Activated T-cell treated with anti-CD3 and anti-CD28 coated beads, Interleukin-2, amount 50 U/mL, for 24 hours (primary cell): ENCODE results near the gene GPR31.
A peak's percentile ranks its signal among the peaks of the same experiment; 100 is the strongest.

Experiments used
- DNase-seq: peaks from one replicate; pipeline ENCODE4 v3.0.0-alpha.2; 2020
- H3K27ac Mint-ChIP-seq: 2 replicates; pipeline ENCODE4 v1.8.0; 2020; ENCODE audit warnings: mild to moderate bottlenecking, mixed read lengths
- H3K27me3 Mint-ChIP-seq: 2 replicates; pipeline ENCODE4 v1.8.0; 2020; ENCODE audit warnings: mixed read lengths
- H3K36me3 Mint-ChIP-seq: 2 replicates; pipeline ENCODE4 v1.8.0; 2020; ENCODE audit warnings: low read depth, mixed read lengths
- H3K4me1 Mint-ChIP-seq: 2 replicates; pipeline ENCODE4 v1.8.0; 2020; ENCODE audit warnings: low read depth, mixed read lengths
- H3K4me3 Mint-ChIP-seq: 2 replicates; pipeline ENCODE4 v1.8.0; 2020; ENCODE audit warnings: mild to moderate bottlenecking, moderate library complexity, mixed read lengths
- H3K9me3 Mint-ChIP-seq: 2 replicates; pipeline ENCODE4 v1.8.0; 2020; ENCODE audit warnings: mixed read lengths

Gene GPR31

DNA sequence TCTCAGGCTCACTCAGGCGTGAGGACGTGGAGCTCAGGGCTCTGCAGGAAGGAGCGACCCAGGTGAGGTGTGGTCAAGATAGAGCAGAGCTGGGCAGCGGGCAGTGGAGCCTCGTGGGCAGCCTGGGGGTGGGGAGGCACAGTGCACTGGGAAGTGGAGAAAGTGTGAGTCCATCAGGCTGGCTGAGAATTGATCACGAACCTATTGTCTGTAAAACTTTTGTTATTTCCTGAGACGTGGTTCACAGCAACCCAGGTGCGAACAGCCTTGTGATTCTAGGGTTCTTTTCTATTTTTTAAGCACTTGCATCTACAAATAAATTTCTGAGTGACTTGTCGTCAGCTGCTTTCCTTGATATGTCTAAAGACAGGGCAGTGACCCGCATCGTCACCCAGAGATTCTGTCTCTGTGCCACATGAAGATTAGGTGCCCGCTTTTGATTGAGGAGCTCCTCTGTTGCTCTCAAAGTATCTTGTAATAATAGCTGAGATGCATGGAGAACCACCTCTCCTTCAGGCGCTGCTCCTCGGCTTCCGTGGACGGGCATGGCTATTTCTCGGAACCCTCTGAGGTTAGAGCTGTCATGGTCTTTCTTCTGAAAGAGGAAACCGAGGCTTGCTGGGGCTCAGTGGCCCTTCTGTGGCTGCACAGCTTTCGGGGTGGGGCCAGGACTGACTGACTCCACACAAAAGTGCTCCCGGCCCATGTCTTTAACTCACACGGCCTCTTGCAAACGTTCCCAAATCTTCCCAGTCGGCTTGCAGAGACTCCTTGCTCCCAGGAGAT is 35.5 kb downstream of the GPR31 start:
- Mint-ChIP-seq H3K4me3 (peak overlapping the region; percentile 26), H3K27me3 (no peaks in the 10 kb centered on the region), H3K27ac (peak overlapping the region; percentile 38), H3K4me1 (peaks cover 57% of the 10 kb centered on the region), H3K9me3 (no peaks in the 10 kb centered on the region), H3K36me3 (peaks cover 2% of the 10 kb centered on the region)
- no peak for DNase-seq

DNA sequence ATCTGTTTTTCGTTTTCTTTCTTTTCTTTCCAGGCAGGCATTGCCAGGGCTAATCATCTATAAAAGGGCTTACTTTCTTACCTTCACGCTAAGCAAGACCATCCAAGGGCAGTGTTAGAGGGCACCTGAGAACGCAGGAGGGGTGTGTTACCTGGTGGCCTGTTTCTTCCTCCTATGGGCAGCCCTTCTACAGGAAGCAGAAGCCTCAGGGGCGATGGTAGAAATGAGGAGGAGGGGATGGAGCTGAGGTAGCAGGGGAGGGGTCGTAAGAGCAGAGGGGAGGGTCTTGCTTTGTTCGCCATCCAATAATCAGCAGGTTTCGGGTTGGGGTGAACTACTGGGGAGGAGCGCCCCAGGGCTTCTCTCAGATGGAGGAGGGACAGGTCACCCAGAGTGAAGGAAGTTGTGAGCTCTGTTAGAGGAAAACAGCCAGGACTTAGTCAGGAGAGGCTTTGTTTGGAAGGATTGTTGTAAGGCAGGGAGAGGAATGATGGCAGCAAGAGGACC is 36.4 kb downstream of the GPR31 start:
- Mint-ChIP-seq H3K27ac (no peak overlapping the region), H3K4me1 (peaks cover 57% of the 10 kb centered on the region), H3K9me3 (no peaks in the 10 kb centered on the region), H3K36me3 (peaks cover 2% of the 10 kb centered on the region), H3K4me3 (no peak overlapping the region), H3K27me3 (no peaks in the 10 kb centered on the region)
- no peak for DNase-seq

DNA sequence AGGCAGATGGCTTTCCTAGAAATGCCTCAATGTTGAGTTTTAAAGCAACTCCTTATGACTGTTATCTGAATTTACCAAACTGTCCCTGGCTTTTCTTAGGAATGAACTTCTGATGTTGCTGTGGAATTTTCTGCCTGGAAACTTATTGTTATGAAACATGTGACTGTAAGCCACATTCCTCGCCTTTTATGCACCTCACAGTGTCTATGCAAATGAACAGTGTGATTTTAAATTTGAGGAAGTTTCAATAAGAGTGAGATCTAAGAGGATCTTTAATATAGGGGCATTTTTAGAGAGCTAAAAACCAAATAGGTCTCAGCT is 37.2 kb downstream of the GPR31 start:
- Mint-ChIP-seq H3K9me3 (no peaks in the 10 kb centered on the region), H3K27ac (peak overlapping the region; percentile 32), H3K36me3 (peaks cover 2% of the 10 kb centered on the region), H3K27me3 (no peaks in the 10 kb centered on the region), H3K4me3 (no peak overlapping the region), H3K4me1 (peaks cover 63% of the 10 kb centered on the region)
- no peak for DNase-seq

DNA sequence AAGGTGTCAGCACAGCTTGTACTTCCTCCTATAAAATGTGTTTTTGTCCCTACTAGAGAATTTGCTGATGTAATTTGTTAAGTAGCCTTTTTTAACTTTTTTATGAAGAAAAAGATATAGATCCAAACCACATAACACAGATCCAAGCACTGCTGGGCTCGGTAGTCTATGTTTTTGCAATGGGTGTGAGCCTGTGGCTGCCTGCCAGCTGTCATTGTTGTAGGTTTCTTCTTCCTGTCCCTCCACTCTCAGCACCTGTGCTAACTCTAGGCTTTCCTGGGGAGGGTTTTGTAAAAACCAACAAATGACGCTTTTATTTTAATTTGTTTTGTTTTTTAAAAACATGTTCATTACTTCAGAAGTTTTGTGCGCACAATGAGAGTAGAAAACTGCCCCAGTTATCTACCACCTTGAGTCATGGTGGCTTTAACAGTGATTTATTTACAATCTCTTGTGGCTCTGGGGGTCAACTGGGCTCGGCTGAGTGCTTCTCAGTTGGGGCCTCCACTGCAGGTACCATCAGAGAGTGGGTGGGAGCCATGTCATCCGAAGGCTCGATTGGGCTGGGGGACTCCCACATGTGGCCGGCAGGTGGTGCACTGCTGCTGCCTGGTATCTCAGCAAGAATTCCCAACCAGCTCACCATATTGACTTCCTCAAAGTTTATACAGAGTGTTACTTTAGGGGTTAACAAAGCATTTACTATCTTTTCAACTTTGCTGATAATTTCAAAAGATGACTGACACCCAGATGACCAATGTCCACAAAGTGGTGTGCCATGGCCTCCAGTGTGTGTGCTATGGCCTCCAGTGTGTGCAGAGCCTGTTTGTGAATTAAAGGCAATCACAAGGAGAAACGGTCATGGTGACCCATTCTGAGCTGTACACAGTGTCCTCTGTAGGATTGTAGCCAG is 37.9 kb downstream of the GPR31 start:
- Mint-ChIP-seq H3K4me3 (no peak overlapping the region), H3K4me1 (peaks cover 68% of the 10 kb centered on the region)

DNA sequence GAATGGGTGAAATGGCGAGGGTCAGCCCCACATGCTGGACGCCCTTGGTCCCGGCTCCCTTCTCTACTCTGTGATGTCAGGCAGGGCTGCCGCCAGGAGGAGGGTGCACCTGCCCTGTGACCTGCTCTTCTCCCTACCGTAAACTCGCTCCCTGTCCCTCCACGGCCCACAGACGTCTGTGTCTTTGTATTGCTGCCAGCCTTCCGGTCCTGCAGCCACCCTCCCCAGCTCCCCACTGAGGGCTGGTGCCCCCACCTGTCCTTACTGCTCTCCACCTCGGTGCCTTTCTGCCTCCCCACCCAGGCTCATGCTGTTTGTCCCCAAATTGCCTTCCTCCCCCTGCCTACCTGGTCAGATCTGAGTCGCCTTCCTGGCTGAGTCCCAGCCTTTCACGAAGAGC is 38.9 kb downstream of the GPR31 start:
- peak overlapping the region; percentile 77 for H3K27ac Mint-ChIP-seq
- DNase-seq = no peak
- no peaks in the 10 kb centered on the region for H3K9me3 Mint-ChIP-seq
- peaks cover 74% of the 10 kb centered on the region for H3K4me1 Mint-ChIP-seq
- peak overlapping the region; percentile 11 for H3K4me3 Mint-ChIP-seq
- H3K27me3 Mint-ChIP-seq = no peaks in the 10 kb centered on the region
- peaks cover 2% of the 10 kb centered on the region for H3K36me3 Mint-ChIP-seq

More for the DNA sequence above, 37.9 kb downstream of the GPR31 start:
- Mint-ChIP-seq H3K27me3 (no peaks in the 10 kb centered on the region), H3K27ac (peak overlapping the region; percentile 22), H3K36me3 (peaks cover 2% of the 10 kb centered on the region), H3K9me3 (no peaks in the 10 kb centered on the region)
- no peak for DNase-seq

DNA sequence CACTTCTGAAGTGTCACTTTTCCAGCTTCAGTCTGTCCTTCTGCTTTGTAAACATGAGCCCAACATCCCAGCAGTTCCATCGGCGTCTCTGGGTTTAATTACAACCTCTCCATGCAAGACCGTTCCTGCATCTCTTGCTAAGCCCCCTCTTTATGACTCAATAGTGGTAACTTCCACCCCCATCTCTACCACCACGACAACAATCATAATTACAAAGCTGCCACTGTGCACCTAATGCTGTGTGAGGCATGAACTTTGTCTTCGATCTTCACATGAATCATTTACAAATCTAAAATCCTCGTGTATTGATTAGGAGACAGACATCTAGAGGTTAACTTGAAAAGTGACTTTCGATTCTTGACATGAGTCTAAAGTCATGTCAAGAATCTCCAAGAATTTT is 39.8 kb downstream of the GPR31 start:
- no peak for DNase-seq
- Mint-ChIP-seq H3K27ac (no peak overlapping the region), H3K36me3 (peaks cover 2% of the 10 kb centered on the region), H3K9me3 (no peaks in the 10 kb centered on the region), H3K27me3 (no peaks in the 10 kb centered on the region), H3K4me3 (no peak overlapping the region), H3K4me1 (peaks cover 76% of the 10 kb centered on the region)

DNA sequence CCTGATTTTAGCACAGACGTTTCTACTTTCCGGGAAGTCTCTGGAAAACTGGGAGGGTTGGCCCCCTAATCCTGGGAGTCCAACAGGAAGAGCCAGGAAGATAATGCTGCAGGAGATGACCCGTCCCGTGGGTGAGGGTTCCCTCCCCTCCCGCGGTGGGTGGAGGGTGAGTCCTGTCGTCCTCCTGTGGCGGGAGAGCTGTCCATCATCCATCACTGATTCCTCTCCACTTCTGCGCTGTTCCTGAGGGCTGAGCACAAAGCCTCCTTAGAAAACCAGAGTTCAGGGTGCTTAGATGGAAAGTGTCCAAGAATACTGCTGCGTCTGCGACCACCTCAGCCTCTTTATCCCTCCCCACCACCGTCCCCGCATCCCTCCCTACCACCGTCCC is 40.9 kb downstream of the GPR31 start:
- Mint-ChIP-seq H3K4me1 (peaks cover 78% of the 10 kb centered on the region), H3K27ac (no peak overlapping the region), H3K9me3 (no peaks in the 10 kb centered on the region)

DNA sequence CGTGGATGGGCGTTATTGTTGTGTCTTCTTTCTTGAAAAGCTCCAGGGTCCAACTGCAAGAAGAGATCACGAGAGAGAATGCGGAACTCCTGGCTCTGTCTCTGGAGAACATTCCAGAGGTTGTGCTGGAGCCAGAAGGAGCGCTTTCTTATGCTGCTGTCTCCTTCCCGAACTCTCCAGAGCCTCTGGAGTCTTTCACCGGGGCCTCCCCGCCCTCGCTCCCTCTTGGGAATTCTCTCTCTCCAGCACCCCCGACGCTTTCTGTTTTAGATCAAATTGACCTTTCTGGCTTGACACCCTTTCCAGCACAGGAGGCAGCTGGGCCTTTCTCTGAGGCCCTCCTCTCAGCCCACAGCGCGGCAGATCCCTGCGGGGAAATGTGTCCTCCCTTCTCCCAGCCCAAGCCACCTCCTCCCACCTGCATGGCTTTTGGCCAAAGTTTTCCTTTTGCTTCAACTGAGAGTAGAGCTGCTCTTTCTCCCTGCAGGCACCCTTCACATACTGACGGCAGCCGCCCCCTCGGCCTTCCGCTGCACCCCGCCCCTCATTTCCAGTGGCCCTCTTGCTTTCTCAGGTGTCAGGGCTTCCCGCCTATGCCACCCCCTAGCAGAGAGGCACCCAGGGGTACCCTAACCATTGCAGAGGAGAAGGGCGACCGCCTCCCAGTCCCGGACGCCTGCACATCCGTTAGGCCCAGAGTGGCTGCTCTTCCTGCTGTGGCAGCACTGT is 41.5 kb downstream of the GPR31 start:
- H3K36me3 Mint-ChIP-seq = peaks cover 2% of the 10 kb centered on the region
- no peak overlapping the region for H3K4me3 Mint-ChIP-seq
- peaks cover 77% of the 10 kb centered on the region for H3K4me1 Mint-ChIP-seq
- DNase-seq = no peak
- peak overlapping the region; percentile 61 for H3K27ac Mint-ChIP-seq
- no peaks in the 10 kb centered on the region for H3K27me3 Mint-ChIP-seq
- no peaks in the 10 kb centered on the region for H3K9me3 Mint-ChIP-seq

More for the DNA sequence above, 40.9 kb downstream of the GPR31 start:
- DNase-seq = no peak
- H3K4me3 Mint-ChIP-seq = no peak overlapping the region
- H3K27me3 Mint-ChIP-seq = no peaks in the 10 kb centered on the region
- peaks cover 2% of the 10 kb centered on the region for H3K36me3 Mint-ChIP-seq

DNA sequence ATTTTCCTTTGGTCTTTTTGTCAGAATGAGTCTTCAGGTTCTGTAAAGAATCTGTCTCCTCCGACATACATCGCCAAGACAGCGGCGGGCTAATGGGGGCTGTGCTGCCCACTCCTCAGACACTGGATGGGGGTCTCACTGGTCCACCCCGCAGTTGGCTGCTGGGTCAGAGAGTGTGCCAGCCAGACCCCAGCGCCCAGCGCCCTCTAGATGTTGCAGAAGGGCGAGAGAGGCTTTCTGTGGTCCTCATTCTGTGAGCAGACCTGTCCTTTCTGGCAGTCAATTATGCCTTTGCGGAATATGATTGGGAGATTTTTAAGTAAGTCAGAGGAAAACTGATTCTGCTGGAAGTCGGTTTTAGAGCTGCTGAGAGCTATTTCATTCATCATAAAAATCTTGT is 42.7 kb downstream of the GPR31 start:
- peak overlapping the region; percentile 89 for H3K27ac Mint-ChIP-seq
- H3K4me3 Mint-ChIP-seq = peak overlapping the region; percentile 78
- no peak for DNase-seq
- no peaks in the 10 kb centered on the region for H3K9me3 Mint-ChIP-seq
- peaks cover 2% of the 10 kb centered on the region for H3K36me3 Mint-ChIP-seq
- peaks cover 72% of the 10 kb centered on the region for H3K4me1 Mint-ChIP-seq
- H3K27me3 Mint-ChIP-seq = no peaks in the 10 kb centered on the region

DNA sequence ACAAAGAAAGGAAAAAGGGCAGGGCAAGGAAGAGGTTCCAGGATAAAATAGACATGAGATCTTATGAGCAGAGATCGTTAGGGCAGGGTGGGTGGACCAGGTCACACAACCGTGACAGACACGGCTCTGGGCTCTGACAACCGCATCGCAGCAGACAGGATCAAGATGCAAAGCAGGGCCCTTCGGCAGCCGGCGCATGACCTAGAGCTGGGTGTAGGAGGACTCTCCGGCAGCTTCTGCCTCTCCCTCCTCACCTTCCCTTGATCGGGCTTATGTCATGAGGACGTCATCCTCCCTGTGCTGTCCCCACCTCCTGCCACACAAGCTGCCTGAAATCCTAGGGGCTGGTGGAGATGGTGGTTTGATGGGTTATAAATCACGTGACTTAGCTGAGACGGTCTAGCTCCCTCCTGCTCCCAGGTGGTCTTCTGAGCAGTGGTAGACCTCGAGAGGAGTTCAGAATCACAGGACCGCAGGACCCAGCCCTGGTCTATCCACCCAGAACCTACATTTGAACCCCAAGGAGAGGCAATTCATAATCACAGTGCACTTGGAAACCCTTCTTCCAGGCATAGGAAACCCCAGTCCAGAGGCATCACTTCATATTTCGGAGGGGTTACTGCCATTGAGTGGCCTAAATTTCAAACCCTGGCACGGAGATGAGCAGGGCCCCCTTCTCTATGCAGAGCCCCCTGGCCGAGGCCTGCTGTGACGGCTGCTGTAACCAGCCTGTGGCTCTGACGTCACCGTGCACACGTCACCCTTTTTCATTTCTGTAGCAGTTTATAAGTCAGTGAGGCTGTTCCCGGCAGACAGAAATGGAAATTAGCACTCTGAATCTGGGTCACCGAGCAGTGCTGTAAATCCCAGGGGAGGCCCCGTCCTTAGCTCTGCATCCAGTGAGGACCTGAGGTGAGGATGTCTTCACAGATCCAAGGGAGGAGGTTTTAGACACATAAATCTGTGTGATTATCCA is 43.6 kb downstream of the GPR31 start:
- Mint-ChIP-seq H3K27ac (peak overlapping the region; percentile 89), H3K9me3 (no peaks in the 10 kb centered on the region), H3K4me1 (peaks cover 65% of the 10 kb centered on the region), H3K4me3 (peak overlapping the region; percentile 78), H3K36me3 (peaks cover 2% of the 10 kb centered on the region), H3K27me3 (no peaks in the 10 kb centered on the region)
- peak; percentile 65 for DNase-seq

DNA sequence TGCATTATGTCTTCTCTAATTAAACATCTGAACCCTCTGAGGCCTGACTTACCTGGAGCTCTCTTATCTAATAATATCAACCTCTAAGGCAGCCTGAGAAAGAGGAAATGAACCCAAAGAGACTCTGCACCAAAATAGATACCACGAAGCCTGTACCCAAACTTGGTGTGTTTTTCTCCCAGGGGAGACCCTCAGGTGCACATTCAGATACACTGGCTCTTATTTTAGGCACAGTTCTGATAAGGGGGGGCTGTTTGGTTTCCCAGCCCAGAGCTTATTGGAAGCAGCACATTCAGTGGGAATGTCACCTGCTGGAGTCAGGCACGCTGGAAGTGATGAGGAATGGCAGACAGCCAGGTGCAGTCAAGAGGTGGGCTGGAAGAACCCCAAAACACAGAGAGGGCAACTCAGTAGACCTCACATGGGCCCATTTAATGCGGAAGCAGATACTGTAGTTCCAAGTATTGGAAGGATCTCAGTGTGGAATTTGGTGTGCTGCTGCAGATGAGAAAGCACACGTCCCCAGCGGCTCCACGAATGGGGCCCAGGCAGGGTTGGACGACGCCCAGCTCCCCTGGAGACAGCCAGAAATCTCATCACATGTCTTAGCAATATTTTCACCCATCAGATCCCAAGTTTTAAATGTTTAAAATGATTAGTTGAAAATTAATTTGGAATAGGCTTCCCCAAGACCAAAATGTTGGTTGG is 44.6 kb downstream of the GPR31 start:
- DNase-seq = no peak
- no peaks in the 10 kb centered on the region for H3K27me3 Mint-ChIP-seq
- peaks cover 58% of the 10 kb centered on the region for H3K4me1 Mint-ChIP-seq

DNA sequence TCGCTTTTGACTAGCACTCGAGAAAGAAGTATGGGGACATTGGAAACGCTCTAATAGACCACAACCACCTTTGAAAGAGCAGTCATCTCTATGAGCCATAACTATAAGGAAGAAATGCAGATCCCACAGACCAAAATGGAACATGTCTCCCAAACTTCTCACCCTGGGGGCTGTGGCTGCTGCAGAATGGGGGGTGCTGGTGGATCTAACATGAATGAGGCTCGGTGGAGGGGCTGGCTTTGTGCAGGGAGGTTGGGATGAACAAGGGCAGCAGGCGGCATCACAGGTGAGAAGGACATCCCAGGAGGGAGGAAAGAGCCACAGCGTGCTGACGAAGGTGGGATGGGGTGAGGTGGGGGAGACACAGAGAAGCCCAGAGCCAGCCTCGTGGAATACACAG is 45.4 kb downstream of the GPR31 start:
- Mint-ChIP-seq H3K27ac (peak overlapping the region; percentile 88), H3K36me3 (no peaks in the 10 kb centered on the region), H3K9me3 (no peaks in the 10 kb centered on the region), H3K27me3 (no peaks in the 10 kb centered on the region), H3K4me3 (peak overlapping the region; percentile 78), H3K4me1 (peaks cover 57% of the 10 kb centered on the region)
- no peak for DNase-seq

More for the DNA sequence above, 44.6 kb downstream of the GPR31 start:
- Mint-ChIP-seq H3K27ac (peak overlapping the region; percentile 89), H3K9me3 (no peaks in the 10 kb centered on the region), H3K36me3 (peaks cover 2% of the 10 kb centered on the region), H3K4me3 (peak overlapping the region; percentile 78)

DNA sequence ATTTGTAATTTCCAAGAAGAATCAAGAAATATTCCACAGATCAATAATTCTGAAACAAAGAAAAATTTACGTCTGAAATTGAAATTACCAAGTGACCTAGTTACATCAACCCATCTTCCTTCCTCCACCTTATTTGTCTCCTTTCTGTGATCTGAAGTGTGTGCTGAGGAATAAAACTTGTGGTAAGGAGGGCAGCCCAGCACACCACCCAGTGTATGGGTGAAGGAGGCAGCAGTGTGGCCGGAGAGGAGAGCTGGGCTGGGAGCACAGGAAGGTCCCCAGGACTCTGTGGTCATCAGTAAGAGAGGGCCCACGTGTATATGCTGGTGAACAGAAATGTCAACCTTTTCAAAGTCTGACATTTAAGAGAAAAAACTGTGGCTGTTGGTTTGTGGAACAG is 46.2 kb downstream of the GPR31 start:
- Mint-ChIP-seq H3K4me3 (peak overlapping the region; percentile 78), H3K9me3 (no peaks in the 10 kb centered on the region), H3K27me3 (no peaks in the 10 kb centered on the region), H3K27ac (peak overlapping the region; percentile 88), H3K36me3 (no peaks in the 10 kb centered on the region), H3K4me1 (peaks cover 57% of the 10 kb centered on the region)
- DNase-seq = no peak
